H1 (cell line): ENCODE measurements around the gene PDCD2. TPM values are rescaled to one million over a fixed set of nuclear protein-coding genes. Genes with fewer than 3 reads are reported as not detected.

Experiments used
- CTCF ChIA-PET: fragments of 300-600 bp; sonication (Branson Sonifier 250); formaldehyde crosslinking; loops from one replicate; lab custom pipeline; 2021; ENCODE audit not compliant: partially characterized antibody; lab: Charles Lee
- POLR2A ChIA-PET: fragments of 300-600 bp; sonication (Branson Sonifier 250); formaldehyde crosslinking; loops from one replicate; lab custom pipeline; 2021; ENCODE audit warnings: inconsistent platforms; ENCODE audit not compliant: partially characterized antibody; lab: Charles Lee
- DNase-seq, 2 experiments: peaks; one replicate each; pipeline versions ENCODE4 v3.0.0 to v3.0.0-alpha.2; 2010 to 2022; ENCODE audit warnings: low spot score in 2 of 2, low read depth in 1 of 2, mixed read lengths in 1 of 2
- FAIRE-seq: peaks from 2 replicates; lab custom pipeline; 2011; peaks lifted over from hg19 to GRCh38; lab: Jason Lieb, UNC
- H2AFZ ChIP-seq: 2 replicates; pipeline ENCODE4 v1.8.1; 2012; ENCODE audit warnings: low read length, inconsistent platforms
- H2AK5ac ChIP-seq: 2 replicates; pipeline ENCODE4 v1.6.1; 2013; ENCODE audit warnings: low read depth, low read length
- H2BK120ac ChIP-seq: replicated peaks from 2 replicates; pipeline ENCODE3; 2013; ENCODE audit warnings: low read depth, low read length, inconsistent platforms
- H2BK12ac ChIP-seq: 2 replicates; pipeline ENCODE4 v1.6.1; 2013; ENCODE audit warnings: low read depth, low read length
- H2BK15ac ChIP-seq: 2 replicates; pipeline ENCODE4 v1.6.1; 2013; ENCODE audit warnings: low read length
- H2BK20ac ChIP-seq: 2 replicates; pipeline ENCODE4 v1.6.1; 2013; ENCODE audit warnings: low read length
- H2BK5ac ChIP-seq: 2 replicates; pipeline ENCODE4 v1.6.1; 2013; ENCODE audit warnings: low read depth, low read length
- H3K14ac ChIP-seq: 2 replicates; pipeline ENCODE4 v1.6.1; 2013; ENCODE audit warnings: inconsistent platforms; ENCODE audit not compliant: insufficient read length
- H3K18ac ChIP-seq: 2 replicates; pipeline ENCODE4 v1.6.1; 2013; ENCODE audit warnings: low read length; ENCODE audit errors: extremely low read depth
- H3K23ac ChIP-seq: 2 replicates; pipeline ENCODE4 v1.6.1; 2013; ENCODE audit warnings: inconsistent platforms; ENCODE audit not compliant: insufficient read length
- H3K23me2 ChIP-seq: 2 replicates; pipeline ENCODE4 v1.6.1; 2013; ENCODE audit warnings: low read depth, low read length
- H3K27ac ChIP-seq: 2 replicates; pipeline ENCODE4 v1.6.1; 2011; ENCODE audit warnings: low read depth, low read length, inconsistent platforms
- H3K27me3 ChIP-seq, 4 experiments: replicated peaks in 1 of 4; 1 replicate in 1 of 4; 2 replicates in 3 of 4; pipeline versions ENCODE4 v1.6.1 to v1.8.1; 2011 to 2013; ENCODE audit warnings: low read length in 3 of 4, mild to moderate bottlenecking in 3 of 4, inconsistent platforms in 2 of 4, mixed read lengths in 2 of 4, moderate library complexity in 1 of 4; ENCODE audit not compliant: control insufficient read depth in 3 of 4, insufficient read depth in 3 of 4; ENCODE audit errors: extremely low read depth in 1 of 4
- H3K36me3 ChIP-seq, 4 experiments: 2 replicates each; pipeline versions ENCODE4 v1.6.1 to v1.8.1; 2011 to 2013; ENCODE audit warnings: mild to moderate bottlenecking in 4 of 4, low read length in 3 of 4, moderate library complexity in 2 of 4, control low read depth in 1 of 4, inconsistent platforms in 1 of 4; ENCODE audit not compliant: insufficient read depth in 4 of 4, control insufficient read depth in 2 of 4
- H3K4ac ChIP-seq: replicated peaks from 2 replicates; pipeline ENCODE3; 2013; ENCODE audit warnings: low read length, low read depth, mixed read lengths, inconsistent platforms; ENCODE audit not compliant: insufficient read length
- H3K4me1 ChIP-seq, 4 experiments: replicated peaks in 1 of 4; 1 replicate in 1 of 4; 2 replicates in 3 of 4; pipeline versions ENCODE4 v1.6.1 to v1.8.1; 2011 to 2013; ENCODE audit warnings: low read length in 3 of 4, inconsistent platforms in 2 of 4, mixed read lengths in 1 of 4; ENCODE audit not compliant: insufficient read depth in 4 of 4, control insufficient read depth in 3 of 4
- H3K4me2 ChIP-seq, 2 experiments: 2 replicates each; pipeline versions ENCODE4 v1.6.1 to v1.8.1; 2011 to 2013; ENCODE audit warnings: low read depth in 2 of 2, low read length in 2 of 2, control low read depth in 1 of 2, inconsistent platforms in 1 of 2, mild to moderate bottlenecking in 1 of 2; ENCODE audit not compliant: insufficient read depth in 1 of 2
- H3K4me3 ChIP-seq, 4 experiments: fragments of 200-600, 300-600 bp in 1 of 4; sonication (generic), shearing (Covaris generic), sonication (Bioruptor Twin) in 1 of 4; 2 replicates each; pipeline versions ENCODE4 v1.5.1 to v1.8.1; 2011 to 2016; ENCODE audit warnings: low read length in 4 of 4, low read depth in 3 of 4, control low read depth in 2 of 4, inconsistent platforms in 2 of 4, mild to moderate bottlenecking in 2 of 4, mixed read lengths in 1 of 4, moderate library complexity in 1 of 4; ENCODE audit not compliant: insufficient read depth in 2 of 4; ENCODE audit errors: extremely low read depth in 1 of 4
- H3K56ac ChIP-seq: replicated peaks from 2 replicates; pipeline ENCODE3; 2013; ENCODE audit warnings: low read depth, mild to moderate bottlenecking, mixed read lengths, low read length, inconsistent platforms; ENCODE audit not compliant: insufficient read length
- H3K79me1 ChIP-seq: 2 replicates; pipeline ENCODE4 v1.6.1; 2013; ENCODE audit warnings: low read depth, low read length, control low read depth
- H3K79me2 ChIP-seq, 2 experiments: 2 replicates each; pipeline versions ENCODE4 v1.6.1 to v1.8.1; 2012 to 2013; ENCODE audit warnings: low read length in 2 of 2, mild to moderate bottlenecking in 2 of 2, inconsistent platforms in 1 of 2; ENCODE audit not compliant: insufficient read depth in 2 of 2, control insufficient read depth in 1 of 2
- H3K9ac ChIP-seq, 4 experiments: replicated peaks in 1 of 4; 1 replicate in 1 of 4; 2 replicates in 3 of 4; pipeline versions ENCODE4 v1.6.1 to v1.8.1; 2011 to 2013; ENCODE audit warnings: low read depth in 3 of 4, low read length in 3 of 4, control low read depth in 2 of 4, mild to moderate bottlenecking in 2 of 4, moderate library complexity in 2 of 4, inconsistent platforms in 1 of 4; ENCODE audit errors: extremely low read depth in 1 of 4
- H3K9me3 ChIP-seq, 2 experiments: 2 replicates each; pipeline versions ENCODE4 v1.6.1 to v1.8.1; 2012 to 2013; ENCODE audit warnings: mild to moderate bottlenecking in 2 of 2, moderate library complexity in 2 of 2, control low read depth in 1 of 2, inconsistent platforms in 1 of 2, low read depth in 1 of 2, low read length in 1 of 2, mixed read lengths in 1 of 2; ENCODE audit not compliant: insufficient read depth in 2 of 2
- H4K20me1 ChIP-seq, 2 experiments: replicated peaks in 1 of 2; 2 replicates each; pipeline versions ENCODE3 to v1.8.1; 2011 to 2013; ENCODE audit warnings: inconsistent platforms in 2 of 2, low read length in 2 of 2, mild to moderate bottlenecking in 1 of 2; ENCODE audit not compliant: insufficient read depth in 2 of 2, control insufficient read depth in 1 of 2
- H4K5ac ChIP-seq: 2 replicates; pipeline ENCODE4 v1.6.1; 2013; ENCODE audit warnings: low read length, low read depth, mixed read lengths, inconsistent platforms; ENCODE audit not compliant: insufficient read length
- H4K8ac ChIP-seq: 2 replicates; pipeline ENCODE4 v1.8.0; 2013; ENCODE audit warnings: mild to moderate bottlenecking, moderate library complexity, low read length, inconsistent platforms; ENCODE audit not compliant: insufficient read depth; ENCODE audit errors: extremely low read depth
- H4K91ac ChIP-seq: replicated peaks from 2 replicates; pipeline ENCODE3; 2013; ENCODE audit warnings: low read length, mixed read lengths, inconsistent platforms; ENCODE audit not compliant: insufficient read length
- EZH2 ChIP-seq: fragments of 200-600 bp; sonication (generic); IDR thresholded peaks from 2 replicates; pipeline ENCODE4 v1.7.1; 2012; ENCODE audit warnings: low read depth, mild to moderate bottlenecking, moderate library complexity, low read length, inconsistent platforms; ENCODE audit not compliant: severe bottlenecking
- RXRA ChIP-seq: IDR thresholded peaks from 2 replicates; pipeline ENCODE4 v1.6.1; 2011; ENCODE audit warnings: low read depth, mild to moderate bottlenecking, low read length, moderate library complexity; ENCODE audit not compliant: insufficient read depth
- polyA plus RNA-seq, 7 experiments: library from polyadenylated mRNA; depleted of rRNA in 3 of 7; stranded (reverse) in 5 of 7; unstranded in 2 of 7; fragments of >200 nt in 5 of 7; fragments of 200-250 nt in 2 of 7; gene quantifications; 1 replicate in 5 of 7; 2 replicates in 1 of 7; 4 replicates in 1 of 7; pipeline versions ENCODE4 v1.2.1 to v1.2.3, GENCODE V29; 2011 to 2013; ENCODE audit warnings: missing spikeins in 2 of 7, mixed read lengths in 2 of 7
- total RNA-seq: library from RNA; stranded (reverse); fragmentation: NEBNext Ultra II Directional; extraction: Animal tissue kit (Norgen Biotek cat#: 25700); gene quantifications from 2 replicates; pipeline ENCODE4 v1.2.1, GENCODE V29; 2021
- TF ChIP-seq, protein P1 (sequence below), 3 experiments: IDR thresholded peaks; 1 replicate in 2 of 3; 2 replicates in 1 of 3; pipeline versions ENCODE4 v1.5.1 to v1.6.1; 2011; ENCODE audit warnings: low read length in 3 of 3, mild to moderate bottlenecking in 3 of 3, inconsistent platforms in 2 of 3, low read depth in 1 of 3, moderate library complexity in 1 of 3; ENCODE audit not compliant: insufficient read depth in 1 of 3; ENCODE audit errors: control extremely low read depth in 1 of 3
- TF ChIP-seq, protein P2 (sequence below): IDR thresholded peaks from 2 replicates; pipeline ENCODE4 v1.6.1; 2011; ENCODE audit warnings: low read length, improper control_type of control experiment

Gene PDCD2
- total and polyA plus RNA-seq, 2 of the 8 experiments (the other 6 are each of a cell fraction or from before 2014, with no cell fraction given): 74.1 to 116 TPM

DNA sequence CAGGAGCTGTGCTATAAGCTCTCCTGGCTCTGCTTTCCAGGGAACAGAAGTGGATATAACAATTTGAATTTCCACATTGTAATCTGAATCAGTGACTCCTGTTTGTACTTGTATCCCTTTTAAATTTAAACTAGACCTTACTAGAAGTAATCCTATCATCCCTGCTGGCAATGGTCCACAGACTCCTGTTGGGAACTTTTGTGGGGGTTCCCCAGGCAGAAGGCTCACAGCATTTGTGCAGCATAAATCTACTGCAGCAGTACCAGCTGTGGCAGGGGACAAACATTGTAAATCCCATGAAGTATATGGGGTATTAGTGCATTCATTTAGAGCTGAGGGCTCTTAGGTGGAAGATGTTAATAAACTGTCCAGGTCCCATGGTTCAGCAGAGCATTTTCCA lies 12.0 kb upstream of the PDCD2 start:
- Histone ChIP-seq H4K91ac (no peak overlapping the region), H3K23me2 (no peaks in the 10 kb centered on the region), H2BK20ac (no peak overlapping the region), H3K36me3 (no peaks in the 10 kb centered on the region), H3K4me1 (peaks cover 0 to 8% (median 0%) of the 10 kb centered on the region in 4 experiments; a peak in 3 of 7 replicates), H3K4me2 (no peak overlapping the region), H3K4me3 (no peak overlapping the region), H3K9me3 (peaks cover 0 to 14% of the 10 kb centered on the region in 2 experiments; a peak in 1 of 4 replicates), H4K8ac (no peak overlapping the region), H3K79me2 (no peaks in the 10 kb centered on the region), H4K5ac (no peak overlapping the region), H2BK12ac (no peak overlapping the region), H3K79me1 (no peaks in the 10 kb centered on the region), H3K27me3 (no peaks in the 10 kb centered on the region), H3K4ac (no peak overlapping the region), H3K18ac (no peak overlapping the region), H2BK120ac (no peak overlapping the region), H2BK5ac (no peak overlapping the region), H3K27ac (no peak overlapping the region), H3K56ac (no peak overlapping the region), H2AK5ac (no peak overlapping the region), H2AFZ (no peak overlapping the region), H3K14ac (no peak overlapping the region), H4K20me1 (no peaks in the 10 kb centered on the region), H3K9ac (no peak overlapping the region), H2BK15ac (no peak overlapping the region), H3K23ac (no peak overlapping the region)
- FAIRE-seq (no peak), DNase-seq (no peak)
- ChIA-PET CTCF (interaction anchor here (1.7 to 2.5 kb wide), 2 partner anchors 11 to 12 kb away, joined by 4 to 12 read pairs; partner anchors contain the start of gene PDCD2), POLR2A (interaction anchor here (1.3 to 2.7 kb wide), 2 partner anchors 11 to 12 kb away, joined by 3 to 9 read pairs; partner anchors contain the start of gene PDCD2)
- TF ChIP-seq RXRA (no peak), EZH2 (no peak)
- TF ChIP-seq, protein P1, sequence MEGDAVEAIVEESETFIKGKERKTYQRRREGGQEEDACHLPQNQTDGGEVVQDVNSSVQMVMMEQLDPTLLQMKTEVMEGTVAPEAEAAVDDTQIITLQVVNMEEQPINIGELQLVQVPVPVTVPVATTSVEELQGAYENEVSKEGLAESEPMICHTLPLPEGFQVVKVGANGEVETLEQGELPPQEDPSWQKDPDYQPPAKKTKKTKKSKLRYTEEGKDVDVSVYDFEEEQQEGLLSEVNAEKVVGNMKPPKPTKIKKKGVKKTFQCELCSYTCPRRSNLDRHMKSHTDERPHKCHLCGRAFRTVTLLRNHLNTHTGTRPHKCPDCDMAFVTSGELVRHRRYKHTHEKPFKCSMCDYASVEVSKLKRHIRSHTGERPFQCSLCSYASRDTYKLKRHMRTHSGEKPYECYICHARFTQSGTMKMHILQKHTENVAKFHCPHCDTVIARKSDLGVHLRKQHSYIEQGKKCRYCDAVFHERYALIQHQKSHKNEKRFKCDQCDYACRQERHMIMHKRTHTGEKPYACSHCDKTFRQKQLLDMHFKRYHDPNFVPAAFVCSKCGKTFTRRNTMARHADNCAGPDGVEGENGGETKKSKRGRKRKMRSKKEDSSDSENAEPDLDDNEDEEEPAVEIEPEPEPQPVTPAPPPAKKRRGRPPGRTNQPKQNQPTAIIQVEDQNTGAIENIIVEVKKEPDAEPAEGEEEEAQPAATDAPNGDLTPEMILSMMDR (IDR thresholded peaks at IDR 0.05; ENCODE audit: control extremely low read depth in 1 of 3, insufficient read depth in 1 of 3, low read depth in 1 of 3, low read length in 3 of 3): no peak
- TF ChIP-seq, protein P2, sequence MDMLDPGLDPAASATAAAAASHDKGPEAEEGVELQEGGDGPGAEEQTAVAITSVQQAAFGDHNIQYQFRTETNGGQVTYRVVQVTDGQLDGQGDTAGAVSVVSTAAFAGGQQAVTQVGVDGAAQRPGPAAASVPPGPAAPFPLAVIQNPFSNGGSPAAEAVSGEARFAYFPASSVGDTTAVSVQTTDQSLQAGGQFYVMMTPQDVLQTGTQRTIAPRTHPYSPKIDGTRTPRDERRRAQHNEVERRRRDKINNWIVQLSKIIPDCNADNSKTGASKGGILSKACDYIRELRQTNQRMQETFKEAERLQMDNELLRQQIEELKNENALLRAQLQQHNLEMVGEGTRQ: no peak
